Testis (tissue), 2 donors: ENCODE data around the gene LYRM4.

ENCODE experiments used
- POLR2A ChIP-seq: fragments of 450-650 bp; IDR thresholded peaks from one replicate; pipeline ENCODE4 v1.6.1; 2017; ENCODE audit warnings: antibody characterized with exemption, mild to moderate bottlenecking, moderate library complexity
- TF ChIP-seq, protein P1 (sequence below), 3 experiments: fragments of 450-650 bp in 2 of 3; fragments of 200-600 bp in 1 of 3; sonication (generic) in 1 of 3; IDR thresholded peaks; one replicate each; pipeline ENCODE4 v1.5.1; 2016 to 2019; ENCODE audit warnings: antibody characterized with exemption in 3 of 3, mild to moderate bottlenecking in 2 of 3, moderate library complexity in 1 of 3

GRCh38 chr6:5205035-5205507 is 55.7 kb downstream of the LYRM4 start:
- TF ChIP-seq, protein P1, sequence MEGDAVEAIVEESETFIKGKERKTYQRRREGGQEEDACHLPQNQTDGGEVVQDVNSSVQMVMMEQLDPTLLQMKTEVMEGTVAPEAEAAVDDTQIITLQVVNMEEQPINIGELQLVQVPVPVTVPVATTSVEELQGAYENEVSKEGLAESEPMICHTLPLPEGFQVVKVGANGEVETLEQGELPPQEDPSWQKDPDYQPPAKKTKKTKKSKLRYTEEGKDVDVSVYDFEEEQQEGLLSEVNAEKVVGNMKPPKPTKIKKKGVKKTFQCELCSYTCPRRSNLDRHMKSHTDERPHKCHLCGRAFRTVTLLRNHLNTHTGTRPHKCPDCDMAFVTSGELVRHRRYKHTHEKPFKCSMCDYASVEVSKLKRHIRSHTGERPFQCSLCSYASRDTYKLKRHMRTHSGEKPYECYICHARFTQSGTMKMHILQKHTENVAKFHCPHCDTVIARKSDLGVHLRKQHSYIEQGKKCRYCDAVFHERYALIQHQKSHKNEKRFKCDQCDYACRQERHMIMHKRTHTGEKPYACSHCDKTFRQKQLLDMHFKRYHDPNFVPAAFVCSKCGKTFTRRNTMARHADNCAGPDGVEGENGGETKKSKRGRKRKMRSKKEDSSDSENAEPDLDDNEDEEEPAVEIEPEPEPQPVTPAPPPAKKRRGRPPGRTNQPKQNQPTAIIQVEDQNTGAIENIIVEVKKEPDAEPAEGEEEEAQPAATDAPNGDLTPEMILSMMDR (IDR thresholded peaks at IDR 0.05) = no peak
- TF ChIP-seq POLR2A = no peak
